ENCODE measurements around the gene SLC9A8. TPM values are rescaled to one million over a fixed set of nuclear protein-coding genes. Genes with fewer than 3 reads are reported as not detected.
A peak's percentile ranks its signal among the peaks of the same experiment; 100 is the strongest.
"Not testable (repeated sequence)": the region's sequence is repeated elsewhere in the genome, so short reads cannot be mapped to it uniquely, and the experiment has no call there.

SLC9A8 gene
- total and polyA plus RNA-seq, 7 donors, result 6.1 to 19.4 (median 10.6) TPM

DNA sequence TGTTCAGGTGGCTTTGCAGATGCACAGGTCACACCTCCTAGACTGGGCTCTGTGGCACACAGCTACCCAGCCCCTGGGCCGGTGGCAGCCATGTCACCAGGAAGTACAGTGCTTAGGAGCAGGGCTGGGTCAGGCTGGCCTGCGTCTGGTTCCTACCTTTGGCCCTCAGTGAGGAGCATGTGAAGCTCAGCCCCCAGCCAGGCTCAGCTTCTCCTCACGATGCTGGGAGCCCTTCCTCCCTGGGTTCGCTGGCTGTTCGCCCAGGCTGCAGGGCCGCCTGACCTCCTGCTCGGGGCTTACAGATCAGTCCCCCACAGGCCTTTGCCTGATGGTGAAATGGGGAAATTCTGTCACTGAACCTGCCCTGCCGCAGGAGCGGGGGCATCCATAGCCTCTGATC is 79.6 kb downstream of the SLC9A8 start:
- DNase-seq (no peak), ATAC-seq (no peak)
- Histone ChIP-seq H3K9me3 (no peaks in the 10 kb centered on the region), H3K4me1 (peaks cover 6% of the 10 kb centered on the region), H3K36me3 (ENCODE audit: insufficient read depth in 1 of 2, low read depth in 1 of 2) (peaks cover 0 to 17% of the 10 kb centered on the region in 2 donors), H3K27ac (no peak overlapping the region), H3K4me3 (no peak overlapping the region), H3K27me3 (ENCODE audit: insufficient read depth in 3 of 3, low read length in 2 of 3) (no peaks in the 10 kb centered on the region)
- WGBS, 3 donors, result 62 to 78% (median 62%) methylated on average over 9 of the region's 9 CpGs
- TF ChIP-seq, protein P1, sequence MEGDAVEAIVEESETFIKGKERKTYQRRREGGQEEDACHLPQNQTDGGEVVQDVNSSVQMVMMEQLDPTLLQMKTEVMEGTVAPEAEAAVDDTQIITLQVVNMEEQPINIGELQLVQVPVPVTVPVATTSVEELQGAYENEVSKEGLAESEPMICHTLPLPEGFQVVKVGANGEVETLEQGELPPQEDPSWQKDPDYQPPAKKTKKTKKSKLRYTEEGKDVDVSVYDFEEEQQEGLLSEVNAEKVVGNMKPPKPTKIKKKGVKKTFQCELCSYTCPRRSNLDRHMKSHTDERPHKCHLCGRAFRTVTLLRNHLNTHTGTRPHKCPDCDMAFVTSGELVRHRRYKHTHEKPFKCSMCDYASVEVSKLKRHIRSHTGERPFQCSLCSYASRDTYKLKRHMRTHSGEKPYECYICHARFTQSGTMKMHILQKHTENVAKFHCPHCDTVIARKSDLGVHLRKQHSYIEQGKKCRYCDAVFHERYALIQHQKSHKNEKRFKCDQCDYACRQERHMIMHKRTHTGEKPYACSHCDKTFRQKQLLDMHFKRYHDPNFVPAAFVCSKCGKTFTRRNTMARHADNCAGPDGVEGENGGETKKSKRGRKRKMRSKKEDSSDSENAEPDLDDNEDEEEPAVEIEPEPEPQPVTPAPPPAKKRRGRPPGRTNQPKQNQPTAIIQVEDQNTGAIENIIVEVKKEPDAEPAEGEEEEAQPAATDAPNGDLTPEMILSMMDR (IDR thresholded peaks at IDR 0.05), result no peak
- intact Hi-C loops (cut with DNase I), result no loop called here

DNA sequence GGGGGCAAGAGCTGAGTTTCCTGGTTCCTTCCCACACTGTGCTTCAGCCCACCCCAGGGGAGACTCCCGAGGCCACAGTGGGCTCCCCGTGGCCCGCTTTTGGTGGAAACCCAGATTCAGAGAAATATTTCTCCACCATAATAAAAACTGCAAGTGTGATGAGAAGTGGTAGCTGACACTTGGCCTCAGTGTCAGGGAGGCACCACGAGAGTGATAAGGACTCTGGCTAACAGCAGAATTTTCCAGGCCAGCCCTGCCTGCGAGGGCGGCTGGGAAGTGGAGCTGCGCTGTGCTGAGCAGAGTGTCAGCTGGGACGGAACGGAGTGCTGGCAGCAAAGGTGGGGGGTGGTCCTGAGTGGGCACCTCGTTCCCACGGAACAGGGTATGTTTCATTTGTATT is 80.2 kb downstream of the SLC9A8 start:
- Histone ChIP-seq H3K9me3 (no peaks in the 10 kb centered on the region), H3K4me1 (peaks cover 6% of the 10 kb centered on the region), H3K27ac (no peak overlapping the region), H3K27me3 (ENCODE audit: insufficient read depth in 3 of 3, low read length in 2 of 3) (no peaks in the 10 kb centered on the region), H3K4me3 (no peak overlapping the region), H3K36me3 (ENCODE audit: insufficient read depth in 1 of 2, low read depth in 1 of 2) (peaks cover 0 to 13% of the 10 kb centered on the region in 2 donors)
- TF ChIP-seq, protein P1 (IDR thresholded peaks at IDR 0.05), result no peak
- WGBS, 3 donors, result 26 to 34% (median 31%) methylated on average over 11 of the region's 11 CpGs
- ATAC-seq, result peak in 3 of 4 donors; percentile 40 to 51 (median 44)
- intact Hi-C loops (cut with DNase I), result no loop called here
- no peak for DNase-seq

DNA sequence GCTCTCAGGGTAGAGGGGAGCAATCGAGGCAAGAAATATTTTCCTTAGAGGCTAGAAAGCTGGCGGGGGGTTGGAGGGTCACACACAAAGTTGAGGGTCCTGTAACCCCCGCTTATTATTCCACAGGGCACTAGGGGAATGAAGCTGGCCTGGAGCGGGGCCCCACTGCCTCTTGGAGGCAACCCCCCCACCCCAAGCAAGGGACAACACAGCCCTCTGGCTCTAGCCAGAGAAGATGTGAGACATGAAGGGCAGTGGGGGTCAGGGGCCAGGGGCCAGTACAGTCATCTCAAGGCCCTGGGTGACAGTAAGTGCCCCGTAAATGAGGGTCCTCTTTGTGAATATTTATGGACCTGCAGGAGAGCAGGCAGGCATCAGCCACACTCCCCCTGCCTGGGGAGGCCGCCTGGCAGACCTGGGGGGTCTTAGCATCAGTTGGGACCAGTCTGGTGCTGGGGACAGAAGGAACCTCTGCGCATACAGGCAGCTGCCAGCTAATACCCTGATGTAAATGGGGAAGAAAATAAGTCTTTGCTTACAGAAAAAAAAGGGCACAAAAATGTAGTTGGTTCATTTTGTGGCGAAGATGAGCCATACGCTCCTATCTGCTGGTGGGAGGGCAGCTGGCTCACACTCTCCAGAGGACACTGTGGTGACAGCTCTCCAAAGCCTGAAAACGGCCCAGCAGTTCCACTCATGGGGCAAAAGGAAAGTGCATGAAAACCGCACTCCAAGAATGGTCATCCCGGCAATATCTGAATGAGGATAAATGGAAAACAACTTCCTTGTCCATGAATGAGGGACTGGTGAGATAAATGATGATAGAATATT is 80.8 kb downstream of the SLC9A8 start:
- Histone ChIP-seq H3K27me3 (ENCODE audit: insufficient read depth in 3 of 3, low read length in 2 of 3) (no peaks in the 10 kb centered on the region), H3K4me3 (no peak overlapping the region), H3K27ac (no peak overlapping the region), H3K9me3 (no peaks in the 10 kb centered on the region), H3K36me3 (ENCODE audit: insufficient read depth in 1 of 2, low read depth in 1 of 2) (peaks cover 0 to 7% of the 10 kb centered on the region in 2 donors), H3K4me1 (peaks cover 6% of the 10 kb centered on the region)
- intact Hi-C loops (cut with DNase I), result no loop called here
- ATAC-seq (peak in 1 of 4 donors; percentile 5), DNase-seq (no peak)
- TF ChIP-seq, protein P1 (IDR thresholded peaks at IDR 0.05), result no peak
- 71 to 74% (median 72%) methylated on average over 12 of the region's 12 CpGs for WGBS, 3 donors

- H3K27me3 ChIP-seq (ENCODE audit: insufficient read depth in 3 of 3, low read length in 2 of 3), result no peaks in the 10 kb centered on the region
- H3K27ac ChIP-seq, result no peak overlapping the region
- DNase-seq (no peak), ATAC-seq (no peak)
- TF ChIP-seq, protein P1 (IDR thresholded peaks at IDR 0.05), result no peak
- intact Hi-C loops (cut with DNase I), result no loop called here
- H3K9me3 ChIP-seq, result no peaks in the 10 kb centered on the region
- 80 to 91% (median 82%) methylated on average over 6 of the region's 6 CpGs for whole genome bisulfite sequencing, 3 donors
- no peak overlapping the region for H3K4me3 ChIP-seq
- peaks cover 6% of the 10 kb centered on the region for H3K4me1 ChIP-seq
- peaks cover 0 to 5% of the 10 kb centered on the region in 2 donors for H3K36me3 ChIP-seq (ENCODE audit: insufficient read depth in 1 of 2, low read depth in 1 of 2)
These were observed 81.4 kb downstream of the SLC9A8 start for GRCh38 chr20:49894073-49894470.

DNA sequence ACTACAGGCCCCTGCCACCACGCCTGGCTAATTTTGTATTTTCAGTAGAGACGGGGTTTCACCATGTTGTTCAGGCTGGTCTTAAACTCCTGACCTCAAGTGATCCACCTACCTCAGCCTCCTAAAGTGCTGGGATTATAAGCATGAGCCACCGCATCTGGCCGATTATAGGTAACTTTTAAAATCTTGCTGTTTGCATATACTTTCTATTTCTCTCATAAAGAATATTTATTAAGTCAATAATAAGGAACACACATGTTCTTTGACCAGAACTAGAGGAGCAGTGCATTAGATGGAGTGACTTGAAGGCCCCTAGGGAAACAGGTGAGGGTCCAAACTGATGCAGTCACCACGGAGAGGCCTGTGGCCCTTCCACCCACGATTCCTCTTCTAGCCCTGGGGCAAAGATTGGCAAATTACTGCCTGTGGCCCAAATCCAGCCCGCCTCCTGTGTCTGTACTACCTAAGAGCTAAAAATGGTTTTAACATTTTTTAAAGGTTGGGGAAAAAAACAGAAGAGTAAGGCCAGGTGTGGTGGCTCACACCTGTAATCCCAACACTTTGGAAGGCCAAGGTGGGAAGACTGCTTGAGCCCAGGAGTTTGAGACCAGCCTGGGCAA is 83.0 kb downstream of the SLC9A8 start:
- WGBS, 3 donors, result 88 to 92% (median 92%) methylated on average over 7 of the region's 7 CpGs
- H3K27me3 ChIP-seq (ENCODE audit: insufficient read depth in 3 of 3, low read length in 2 of 3); H3K9me3 ChIP-seq; H3K4me1 ChIP-seq; H3K4me3 ChIP-seq; DNase-seq; H3K27ac ChIP-seq; H3K36me3 ChIP-seq (ENCODE audit: insufficient read depth in 1 of 2, low read depth in 1 of 2); ATAC-seq; intact Hi-C loops (cut with DNase I): not testable (repeated sequence)
